Motor neuron (in vitro differentiated cells): ENCODE results near the gene RNU7-1. TPM values are rescaled to one million over a fixed set of nuclear protein-coding genes. Genes with fewer than 3 reads are reported as not detected.

Experiments used
- ATAC-seq, 8 experiments: fragments of 200-7000 bp; cut with Tn5 transposase; replicated peaks in 6 of 8; 2 replicates each; pipeline ENCODE4 v1.8.0; 2021; ENCODE audit warnings: mild to moderate bottlenecking in 8 of 8, moderate library complexity in 8 of 8
- H3K27ac ChIP-seq, 2 donors: fragments of 250-450 bp; sonication (Bioruptor Pico); 2 replicates each; pipeline ENCODE4 v1.9.0; 2021; ENCODE audit warnings: antibody characterized with exemption in 2 of 2, mild to moderate bottlenecking in 2 of 2, moderate library complexity in 1 of 2
- H3K4me1 ChIP-seq, 2 donors: fragments of 250-450 bp; sonication (Bioruptor Pico); replicated peaks in 1 of 2; 2 replicates each; pipeline ENCODE4 v1.6.1; 2021; ENCODE audit warnings: antibody characterized with exemption in 2 of 2, mild to moderate bottlenecking in 2 of 2, moderate library complexity in 1 of 2
- H3K4me3 ChIP-seq, 5 donors: fragments of 250-450 bp; sonication (Bioruptor Pico); 2 replicates each; pipeline ENCODE4 v1.9.0; 2021; ENCODE audit warnings: antibody characterized with exemption in 5 of 5, mild to moderate bottlenecking in 5 of 5, moderate library complexity in 4 of 5
- WGBS, 10 experiments: fragments of 450-650 bp; shearing (Covaris generic); methylation state at CpG; one replicate each; pipeline ENCODE4 v1.0.0; 2022; 5-methylcytosine and 5-hydroxymethylcytosine counted together
- in situ Hi-C, 9 experiments: fragments of 400-800 bp; cut with MboI; loops; one replicate each; pipeline ENCODE4 v1.15.0; 2021; ENCODE audit warnings: low sequenced_read_pairs in 9 of 9, low pct_unique_long_range_greater_than_20kb in 2 of 9; ENCODE audit not compliant: unreplicated experiment in 9 of 9
- total RNA-seq, 8 experiments: library from RNA; unstranded; fragments of 300-600 nt; gene quantifications; 2 replicates each; pipeline versions ENCODE4 v1.2.3 to v1.2.4, GENCODE V29; 2022

Gene RNU7-1
- total RNA-seq, 8 experiments from 2014 or later, result not detected

- H3K27ac ChIP-seq, result no peak overlapping the region
- no peaks in the 10 kb centered on the region for H3K4me1 ChIP-seq
- 89 to 100% (median 96%) methylated on average over 1 to 10 of the region's 11 CpGs for WGBS, 10 experiments
- peak in 1 of 8 experiments; percentile 82 for ATAC-seq
- in situ Hi-C loops, result no loop called here
- no peak overlapping the region for H3K4me3 ChIP-seq
Measured at GRCh38 chr12:6987956-6988553, 44.4 kb downstream of the RNU7-1 start.

Other genes starting within 250 kb of the RNU7-1 start
- 1 to 10 TPM in 7 of 8 experiments, under 1 TPM in 1; 0.94 to 7.9 (median 2.8) TPM for gene PIANP, start 243.0 kb upstream of the RNU7-1 start, total RNA-seq
- 100 to 1,000 TPM in 1 of 8 experiments, 10 to 100 TPM in 7; 23.0 to 115 (median 44.1) TPM for gene COPS7A, start 219.8 kb upstream of the RNU7-1 start, total RNA-seq
- 100 to 1,000 TPM; 122 to 181 (median 151) TPM for gene MLF2, start 190.7 kb upstream of the RNU7-1 start, total RNA-seq
- 100 to 1,000 TPM; 117 to 609 (median 256) TPM for gene PTMS, start 177.5 kb upstream of the RNU7-1 start, total RNA-seq
- gene LAG3, start 171.3 kb upstream of the RNU7-1 start, total RNA-seq, result 1 to 10 TPM in 3 of 8 experiments, under 1 TPM in 5; 0.21 to 2.8 (median 0.66) TPM
- gene CD4, start 154.3 kb upstream of the RNU7-1 start, total RNA-seq, result 1 to 10 TPM in 5 of 8 experiments, under 1 TPM in 3; 0.49 to 2.8 (median 1.1) TPM
- 10 to 100 TPM in 5 of 8 experiments, 1 to 10 TPM in 3; 4.8 to 48.2 (median 32.8) TPM for gene GPR162, start 122.0 kb upstream of the RNU7-1 start, total RNA-seq
- gene P3H3, start 115.4 kb upstream of the RNU7-1 start, total RNA-seq, result 10 to 100 TPM in 7 of 8 experiments, 1 to 10 TPM in 1; 9.9 to 31.2 (median 17.8) TPM
- gene GNB3, start 102.9 kb upstream of the RNU7-1 start, total RNA-seq, result 1 to 10 TPM; 1.1 to 8.4 (median 4.5) TPM
- 10 to 100 TPM in 3 of 8 experiments, 1 to 10 TPM in 5; 3.0 to 36.3 (median 6.2) TPM for gene CDCA3, start 92.5 kb upstream of the RNU7-1 start, total RNA-seq
- 100 to 1,000 TPM in 1 of 8 experiments, 10 to 100 TPM in 7; 52.3 to 122 (median 75.2) TPM for gene USP5, start 91.7 kb upstream of the RNU7-1 start, total RNA-seq
- 100 to 1,000 TPM; 544 to 781 (median 685) TPM for gene TPI1, start 76.3 kb upstream of the RNU7-1 start, total RNA-seq
- gene SPSB2, start 70.5 kb upstream of the RNU7-1 start, total RNA-seq, result 10 to 100 TPM in 3 of 8 experiments, 1 to 10 TPM in 5; 6.3 to 13.6 (median 8.3) TPM
- gene LRRC23, start 39.0 kb upstream of the RNU7-1 start, total RNA-seq, result 10 to 100 TPM in 3 of 8 experiments, 1 to 10 TPM in 5; 4.1 to 51.0 (median 7.1) TPM
- 100 to 1,000 TPM in 5 of 8 experiments, 1 to 10 TPM in 3; 2.6 to 399 (median 169) TPM for gene ENO2, start 29.2 kb upstream of the RNU7-1 start, total RNA-seq
- gene ATN1, start 15.9 kb upstream of the RNU7-1 start, total RNA-seq, result 10 to 100 TPM in 6 of 8 experiments, 1 to 10 TPM in 2; 4.3 to 51.5 (median 15.8) TPM
- 100 to 1,000 TPM; 150 to 828 (median 513) TPM for gene C12orf57, start 206 bp downstream of the RNU7-1 start, total RNA-seq
- gene PTPN6, start 7.5 kb downstream of the RNU7-1 start, total RNA-seq, result 1 to 10 TPM in 2 of 8 experiments, under 1 TPM in 6; 0.22 to 2.4 (median 0.88) TPM
- gene PHB2, start 26.8 kb downstream of the RNU7-1 start, total RNA-seq, result 100 to 1,000 TPM; 146 to 327 (median 222) TPM
- 10 to 100 TPM; 19.5 to 53.0 (median 31.6) TPM for gene EMG1, start 27.1 kb downstream of the RNU7-1 start, total RNA-seq
- 100 to 1,000 TPM in 1 of 8 experiments, 10 to 100 TPM in 5, 1 to 10 TPM in 2; 7.8 to 168 (median 19.7) TPM for gene LPCAT3, start 74.7 kb downstream of the RNU7-1 start, total RNA-seq
- 100 to 1,000 TPM in 3 of 8 experiments, 10 to 100 TPM in 1, 1 to 10 TPM in 4; 1.3 to 909 (median 17.9) TPM for gene C1S, start 116.9 kb downstream of the RNU7-1 start, total RNA-seq
- 100 to 1,000 TPM in 1 of 8 experiments, 10 to 100 TPM in 3, 1 to 10 TPM in 3, under 1 TPM in 1; 0.79 to 747 (median 6.4) TPM for gene C1R, start 148.6 kb downstream of the RNU7-1 start, total RNA-seq
- 10 to 100 TPM in 4 of 8 experiments, 1 to 10 TPM in 4; 1.5 to 61.5 (median 11.1) TPM for gene C1RL, start 165.4 kb downstream of the RNU7-1 start, total RNA-seq
- gene RBP5, start 185.1 kb downstream of the RNU7-1 start, total RNA-seq, result 1 to 10 TPM in 5 of 8 experiments, under 1 TPM in 3; 0.38 to 5.4 (median 1.4) TPM
- gene CLSTN3, start 186.6 kb downstream of the RNU7-1 start, total RNA-seq, result 10 to 100 TPM; 15.1 to 62.6 (median 44.1) TPM
- gene PEX5, start 245.9 kb downstream of the RNU7-1 start, total RNA-seq, result 10 to 100 TPM; 26.8 to 39.9 (median 33.0) TPM